ENCODE results near the gene COX6B2.

Gene COX6B2

GRCh38 chr19:55350620-55351315, 3.8 kb downstream of the COX6B2 start:
- no peak for TF ChIP-seq CTCF (IDR thresholded peaks at IDR 0.05; ENCODE audit: insufficient read depth, low read depth, low read length, missing control alignments)
- no peak overlapping the region for H3K4me3 ChIP-seq (ENCODE audit: low read length)
- no peak for DNase-seq (ENCODE audit: low read depth)

DNA sequence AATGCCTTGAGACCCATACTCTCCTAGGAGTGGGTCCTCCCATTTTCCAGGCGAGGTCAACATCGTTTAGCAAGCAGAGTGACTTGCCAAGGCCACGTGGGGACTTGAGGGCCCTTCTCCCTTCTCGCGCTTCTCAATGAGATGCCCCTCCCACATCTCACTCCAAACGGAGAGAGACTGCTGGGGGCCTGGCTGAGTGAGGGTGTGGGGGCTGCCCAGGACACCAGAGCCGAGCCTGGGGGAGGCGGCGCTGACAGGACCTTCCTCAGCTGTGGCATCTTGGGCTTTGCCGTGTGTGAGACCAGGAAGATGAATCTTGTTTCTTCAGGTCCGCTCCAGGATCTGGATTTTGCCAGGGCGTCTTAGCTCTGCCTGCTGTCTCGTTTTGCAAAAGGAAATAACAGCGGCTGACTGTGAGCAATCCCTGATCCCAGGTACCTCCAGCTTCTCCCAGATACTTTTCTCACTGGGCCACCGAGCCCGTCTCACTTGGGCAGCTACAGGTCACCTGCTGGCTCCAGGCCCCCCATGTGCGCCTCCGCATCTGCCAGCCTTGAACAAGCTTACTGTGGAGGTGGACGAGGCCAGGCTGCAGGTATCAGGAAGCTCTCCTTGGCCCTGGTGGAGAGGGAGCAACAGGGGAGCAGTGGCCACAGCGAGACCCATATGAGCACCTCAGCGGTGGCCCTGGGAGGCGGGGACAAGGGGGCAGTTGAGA, 6.0 kb downstream of the COX6B2 start:
- no peak for DNase-seq (ENCODE audit: low read depth)
- no peak for TF ChIP-seq CTCF (IDR thresholded peaks at IDR 0.05; ENCODE audit: insufficient read depth, low read depth, low read length, missing control alignments)
- H3K4me3 ChIP-seq (ENCODE audit: low read length): no peak overlapping the region

- H3K4me3 ChIP-seq (ENCODE audit: low read length): no peak overlapping the region
- no peak for TF ChIP-seq CTCF (IDR thresholded peaks at IDR 0.05; ENCODE audit: insufficient read depth, low read depth, low read length, missing control alignments)
- no peak for DNase-seq (ENCODE audit: low read depth)
These were observed 7.0 kb downstream of the COX6B2 start for GRCh38 chr19:55347442-55348009.

- no peak for TF ChIP-seq CTCF (IDR thresholded peaks at IDR 0.05; ENCODE audit: insufficient read depth, low read depth, low read length, missing control alignments)
- no peak for DNase-seq (ENCODE audit: low read depth)
- no peak overlapping the region for H3K4me3 ChIP-seq (ENCODE audit: low read length)
These were observed 7.6 kb downstream of the COX6B2 start for GRCh38 chr19:55346725-55347441.

GRCh38 chr19:55345818-55346724, 8.4 kb downstream of the COX6B2 start:
- no peak for TF ChIP-seq CTCF (IDR thresholded peaks at IDR 0.05; ENCODE audit: insufficient read depth, low read depth, low read length, missing control alignments)
- no peak for DNase-seq (ENCODE audit: low read depth)
- no peak overlapping the region for H3K4me3 ChIP-seq (ENCODE audit: low read length)

Measured in epithelial cell of esophagus (primary cell).